AG10803 (cell line): ENCODE data around the gene MPPED1.

ENCODE experiments used
- DNase-seq: peaks from one replicate; pipeline ENCODE4 v3.0.0; 2010; ENCODE audit warnings: low read depth
- H3K4me3 ChIP-seq: 2 replicates; pipeline ENCODE4 v1.5.1; 2011; ENCODE audit warnings: mild to moderate bottlenecking, low read length, control low read depth
- CTCF ChIP-seq: conservative IDR thresholded peaks from 2 replicates; pipeline ENCODE4 v1.5.1; 2011; ENCODE audit warnings: mild to moderate bottlenecking, low read length, control low read depth, inconsistent platforms

MPPED1 gene

DNA sequence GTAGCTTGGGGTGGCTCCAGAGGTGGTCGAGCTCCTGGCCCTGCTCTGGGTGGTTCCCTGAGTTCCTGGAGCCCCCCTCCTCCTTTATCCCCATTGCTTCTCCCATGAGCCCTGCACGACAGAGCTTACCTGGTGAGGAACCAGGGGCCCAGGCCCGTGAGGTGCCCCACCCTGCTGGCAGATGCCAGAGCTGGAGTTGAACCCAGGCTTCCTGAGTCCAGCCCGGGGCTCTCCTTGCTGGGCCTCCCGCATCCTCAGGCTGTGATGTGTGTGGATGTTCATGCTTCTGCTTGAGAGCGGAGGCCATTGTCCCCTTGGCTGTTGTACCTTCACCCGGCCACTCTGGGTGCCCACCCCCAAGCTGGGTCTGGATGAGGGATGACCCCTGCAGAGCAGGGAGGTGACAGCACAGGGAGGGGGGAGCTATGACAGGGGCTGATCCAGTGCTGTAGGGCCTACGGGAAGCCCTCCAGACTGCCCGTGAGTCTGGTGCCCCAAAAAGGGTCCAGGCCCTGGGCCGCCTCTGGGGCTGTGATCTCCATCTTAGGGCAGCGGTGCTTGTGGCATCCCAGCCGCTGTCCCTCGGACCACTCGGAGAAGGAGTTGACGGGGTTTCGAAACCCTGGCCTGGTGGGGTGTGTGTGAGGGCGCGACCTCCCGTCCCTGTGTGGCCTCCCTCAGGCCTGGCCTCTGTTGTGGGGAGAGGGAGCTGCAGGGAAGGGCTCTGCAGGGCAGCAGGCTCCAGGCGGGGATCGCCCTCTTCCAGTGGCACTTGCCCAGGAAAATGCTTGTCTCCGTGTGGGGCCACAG lies 14.4 kb downstream of the MPPED1 start:
- TF ChIP-seq CTCF, result no peak
- no peak for DNase-seq
- H3K4me3 ChIP-seq, result no peak overlapping the region

- no peak for TF ChIP-seq CTCF
- no peak for DNase-seq
- no peak overlapping the region for H3K4me3 ChIP-seq
Observed at GRCh38 chr22:43426816-43427215, 15.0 kb downstream of the MPPED1 start.

- TF ChIP-seq CTCF, result no peak
- DNase-seq, result no peak
- H3K4me3 ChIP-seq, result no peak overlapping the region
Observed at GRCh38 chr22:43427296-43428004, 15.6 kb downstream of the MPPED1 start.

- H3K4me3 ChIP-seq, result no peak overlapping the region
- TF ChIP-seq CTCF, result no peak
- no peak for DNase-seq
Observed at GRCh38 chr22:43428005-43428485, 16.2 kb downstream of the MPPED1 start.

DNA sequence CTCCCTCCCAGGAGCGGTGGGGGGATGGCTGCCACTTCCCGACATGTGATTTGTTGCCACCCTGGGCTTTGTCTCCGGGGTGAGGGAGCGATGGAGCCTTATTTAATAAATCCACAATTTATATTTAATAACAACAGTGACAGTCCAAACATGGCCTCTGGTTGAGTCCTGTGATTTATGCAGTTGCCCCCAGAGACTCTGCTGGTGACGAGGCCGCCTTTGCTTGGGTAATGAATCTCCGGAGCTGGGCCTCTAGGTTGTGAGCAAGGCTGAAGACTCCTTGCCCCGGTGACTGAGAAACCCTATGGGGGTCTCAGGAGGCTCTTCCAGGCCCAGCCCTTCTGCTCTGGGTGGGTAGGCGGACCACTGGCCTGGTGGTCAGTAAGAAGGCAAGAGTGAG lies 16.7 kb downstream of the MPPED1 start:
- no peak for DNase-seq
- no peak for TF ChIP-seq CTCF
- H3K4me3 ChIP-seq, result no peak overlapping the region

- no peak overlapping the region for H3K4me3 ChIP-seq
- DNase-seq, result no peak
- TF ChIP-seq CTCF, result no peak
Observed at GRCh38 chr22:43429426-43429825, 17.6 kb downstream of the MPPED1 start.
